NK-92 treated with Interleukin-12 subunit alpha and Interleukin-12 subunit beta, amount 100 ng/mL, for 24 hours (cell line): ENCODE data around the gene STH.
"Not testable (repeated sequence)": the region's sequence is repeated elsewhere in the genome, so short reads cannot be mapped to it uniquely, and the experiment has no call there.

ENCODE experiments used
- DNase-seq: peaks from one replicate; lab custom pipeline; 2025; lab: John Stamatoyannopoulos, UW

Gene STH

GRCh38 chr17:45998987-45999899 is at the start of gene STH:
Gene STH, plus strand, starts transcription at chr17:45999250. Its CDS starts 30 bp downstream, at chr17:45999280.
- no peak for DNase-seq

GRCh38 chr17:45949755-45950320 is 49.2 kb upstream of the STH start:
- DNase-seq: no peak

GRCh38 chr17:45950888-45951287 is 48.2 kb upstream of the STH start:
- DNase-seq: no peak

- no peak for DNase-seq
These were observed 47.6 kb upstream of the STH start for GRCh38 chr17:45951403-45951802.

GRCh38 chr17:45951941-45952340 is 47.1 kb upstream of the STH start:
- DNase-seq: no peak

- no peak for DNase-seq
These were observed 46.2 kb upstream of the STH start for GRCh38 chr17:45952814-45953320.

GRCh38 chr17:45953561-45953960 is 45.5 kb upstream of the STH start:
- no peak for DNase-seq

- no peak for DNase-seq
These were observed 44.1 kb upstream of the STH start for GRCh38 chr17:45954914-45955313.

- no peak for DNase-seq
These were observed 43.7 kb upstream of the STH start for GRCh38 chr17:45955326-45955725.

- no peak for DNase-seq
These were observed 43.0 kb upstream of the STH start for GRCh38 chr17:45956090-45956489.

GRCh38 chr17:45956746-45957145 is 42.3 kb upstream of the STH start:
- DNase-seq: not testable (repeated sequence)

- no peak for DNase-seq
These were observed 40.7 kb upstream of the STH start for GRCh38 chr17:45958307-45958706.

- DNase-seq: no peak
These were observed 39.9 kb upstream of the STH start for GRCh38 chr17:45958994-45959665.

GRCh38 chr17:45960311-45960710 is 38.7 kb upstream of the STH start:
- DNase-seq: no peak

GRCh38 chr17:45961206-45961605 is 37.8 kb upstream of the STH start:
- DNase-seq: no peak

- DNase-seq: no peak
These were observed 36.7 kb upstream of the STH start for GRCh38 chr17:45962221-45962972.

- no peak for DNase-seq
These were observed 35.8 kb upstream of the STH start for GRCh38 chr17:45963283-45963682.

GRCh38 chr17:45963889-45964288 is 35.2 kb upstream of the STH start:
- no peak for DNase-seq

- DNase-seq: no peak
These were observed 34.4 kb upstream of the STH start for GRCh38 chr17:45964634-45965033.

- no peak for DNase-seq
These were observed 33.2 kb upstream of the STH start for GRCh38 chr17:45965812-45966211.

GRCh38 chr17:45966606-45967280 is 32.3 kb upstream of the STH start:
- DNase-seq: no peak
